ENCODE measurements around the gene SLC40A1.

The SLC40A1 gene

DNA sequence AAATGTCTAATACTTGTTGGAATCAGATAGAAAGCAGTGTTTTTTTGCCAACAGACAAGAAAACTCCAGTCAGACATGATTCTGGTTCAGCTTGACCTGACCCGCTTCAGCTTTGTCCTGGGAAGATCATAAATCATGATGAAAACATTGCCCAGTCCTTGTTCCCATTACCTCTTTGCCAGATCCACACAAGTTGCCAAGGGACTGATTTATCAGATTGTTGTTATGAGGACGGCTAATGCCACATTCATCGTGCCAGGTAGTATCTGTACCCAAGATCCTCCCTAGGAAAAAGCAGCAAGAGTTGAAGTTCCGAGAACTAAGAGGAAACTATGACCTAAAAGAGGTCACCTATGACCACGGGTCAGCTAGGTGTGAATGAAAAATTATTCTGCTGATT, 39.0 kb downstream of the SLC40A1 start:
- DNase-seq (ENCODE audit: low spot score), result no peak

DNA sequence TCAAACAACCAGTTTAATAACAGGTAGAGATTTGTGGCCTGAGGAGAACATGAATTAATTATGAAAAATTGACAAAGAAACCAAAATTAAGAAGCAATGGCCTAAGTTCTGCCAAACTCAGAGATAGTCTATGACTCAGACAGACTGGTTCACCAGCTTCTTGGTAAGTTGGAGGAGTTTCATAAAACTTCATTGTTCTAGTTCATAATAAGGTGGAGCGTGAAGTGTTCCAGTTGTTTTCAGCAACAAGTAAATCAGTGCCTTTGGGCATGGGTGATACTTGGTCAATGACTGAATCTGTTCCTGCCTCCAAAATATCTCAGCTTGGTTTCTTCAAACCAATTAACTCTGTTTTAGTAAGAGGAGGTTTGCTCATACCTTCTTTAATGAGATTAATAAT, 40.0 kb downstream of the SLC40A1 start:
- DNase-seq (ENCODE audit: low spot score), result no peak

DNA sequence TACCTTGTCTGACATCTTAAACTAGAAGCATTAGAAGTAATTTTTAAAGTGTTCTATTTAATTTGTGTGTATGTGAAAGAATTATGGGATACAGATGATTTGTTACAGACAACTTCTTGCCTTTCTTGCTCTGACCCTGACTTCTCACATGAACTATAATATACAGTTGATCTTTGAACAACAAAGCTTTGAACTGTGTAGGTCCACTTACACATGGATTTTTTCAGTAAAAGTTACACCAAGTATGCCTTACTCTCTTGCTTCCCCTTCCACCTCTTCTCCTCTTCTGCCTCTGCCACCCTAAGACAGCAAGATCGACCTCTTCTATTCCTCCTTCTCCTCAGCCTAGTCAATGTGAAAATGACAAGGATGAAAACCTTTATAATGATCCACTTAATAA, 42.2 kb downstream of the SLC40A1 start:
- DNase-seq (ENCODE audit: low spot score), result no peak

DNA sequence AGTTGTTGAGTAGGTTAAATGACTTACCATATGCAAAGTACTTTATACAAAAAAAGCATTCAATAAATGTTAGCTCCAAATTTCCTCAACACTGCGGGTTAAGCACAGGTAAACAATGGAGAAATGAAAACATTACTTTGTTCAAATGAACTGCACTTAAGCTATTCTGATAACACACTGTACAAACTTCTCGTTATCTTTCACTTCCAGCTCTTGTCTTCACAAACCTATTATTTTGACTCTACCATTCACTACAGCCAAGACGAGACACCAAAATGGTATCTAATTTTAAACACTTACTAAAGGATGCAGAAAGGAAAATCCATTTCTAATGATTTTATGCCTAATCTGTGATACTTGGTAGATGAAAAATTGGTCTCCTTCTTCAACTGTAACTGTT, 43.8 kb downstream of the SLC40A1 start:
- no peak for DNase-seq (ENCODE audit: low spot score)

DNA sequence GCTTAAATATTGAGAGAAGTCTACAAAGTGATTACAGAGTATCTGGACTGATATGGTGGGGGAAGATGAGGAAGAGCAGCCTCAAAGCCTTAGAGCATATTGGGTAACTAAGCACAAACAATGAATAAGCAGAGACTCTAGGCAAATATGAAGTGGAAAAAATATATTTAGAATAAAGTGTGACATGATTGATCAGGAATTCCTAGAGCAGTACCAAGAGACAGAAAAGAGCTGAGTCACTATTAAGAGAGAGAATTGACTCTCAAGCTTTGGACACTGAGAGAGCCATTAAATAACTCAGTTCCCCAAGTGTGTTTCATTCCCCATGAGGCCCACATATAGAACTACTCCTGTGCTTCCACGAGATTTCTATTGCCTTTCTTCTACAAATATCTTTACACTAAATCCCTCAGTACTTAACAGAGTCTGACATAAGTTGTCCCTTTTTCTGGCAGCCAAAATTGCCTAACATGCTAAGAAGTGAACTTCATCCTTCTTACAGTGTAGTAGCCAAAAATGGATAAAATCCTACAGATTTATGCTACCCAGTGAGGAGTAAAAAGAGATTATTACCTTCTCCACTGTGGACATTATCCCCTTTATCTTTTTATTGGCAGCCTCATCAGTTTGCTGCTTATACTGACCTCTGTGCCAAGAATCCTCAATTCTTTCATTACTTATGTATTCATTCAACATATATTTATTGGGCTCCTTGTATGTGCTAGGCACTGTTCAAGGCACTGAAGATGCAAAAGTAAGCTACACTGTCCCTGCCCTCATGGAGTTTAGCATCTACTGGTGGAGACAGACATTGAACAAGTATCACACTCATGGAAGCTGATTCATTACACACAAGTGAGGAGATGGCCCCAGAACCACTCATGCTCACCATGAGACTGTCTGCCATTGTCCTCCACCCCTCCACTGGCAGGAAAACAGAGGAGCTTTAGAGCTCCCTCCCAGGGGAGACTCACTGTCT, 45.4 kb downstream of the SLC40A1 start:
- no peak for DNase-seq (ENCODE audit: low spot score)

DNA sequence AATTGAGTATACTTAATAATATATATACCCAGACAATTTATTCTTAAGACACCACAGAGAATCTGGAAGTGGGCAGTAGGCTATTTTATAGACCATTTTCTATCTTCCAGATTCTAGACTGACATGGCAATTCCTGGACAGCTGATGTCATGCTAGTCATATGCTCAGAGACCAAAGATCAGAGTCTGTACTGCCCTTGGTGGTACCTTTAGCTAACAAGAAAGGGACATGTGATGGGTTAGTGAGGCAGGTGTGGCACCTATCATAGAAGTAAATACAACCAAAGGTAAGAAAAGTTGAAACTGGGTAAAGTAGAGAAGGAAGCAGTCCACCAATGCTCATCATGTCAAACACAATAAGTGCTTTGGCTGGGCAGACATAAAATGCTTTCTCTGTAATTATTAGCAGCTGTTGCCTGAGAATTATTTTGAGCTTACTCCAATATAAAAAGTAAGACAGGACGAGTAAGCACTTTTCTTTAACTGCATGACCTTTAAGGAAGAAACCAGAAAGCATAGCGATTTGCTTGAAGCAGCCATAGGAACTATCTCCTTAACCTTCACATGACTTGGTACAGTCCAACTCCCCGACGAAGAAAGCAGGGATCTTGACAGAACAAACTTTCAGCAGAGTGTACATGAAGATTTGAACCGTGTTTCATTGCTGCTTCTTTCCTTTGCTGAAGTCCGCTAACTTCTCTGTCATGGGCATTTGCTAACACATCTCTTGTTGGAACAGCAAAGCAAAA, 47.1 kb downstream of the SLC40A1 start:
- DNase-seq (ENCODE audit: low spot score), result no peak

DNA sequence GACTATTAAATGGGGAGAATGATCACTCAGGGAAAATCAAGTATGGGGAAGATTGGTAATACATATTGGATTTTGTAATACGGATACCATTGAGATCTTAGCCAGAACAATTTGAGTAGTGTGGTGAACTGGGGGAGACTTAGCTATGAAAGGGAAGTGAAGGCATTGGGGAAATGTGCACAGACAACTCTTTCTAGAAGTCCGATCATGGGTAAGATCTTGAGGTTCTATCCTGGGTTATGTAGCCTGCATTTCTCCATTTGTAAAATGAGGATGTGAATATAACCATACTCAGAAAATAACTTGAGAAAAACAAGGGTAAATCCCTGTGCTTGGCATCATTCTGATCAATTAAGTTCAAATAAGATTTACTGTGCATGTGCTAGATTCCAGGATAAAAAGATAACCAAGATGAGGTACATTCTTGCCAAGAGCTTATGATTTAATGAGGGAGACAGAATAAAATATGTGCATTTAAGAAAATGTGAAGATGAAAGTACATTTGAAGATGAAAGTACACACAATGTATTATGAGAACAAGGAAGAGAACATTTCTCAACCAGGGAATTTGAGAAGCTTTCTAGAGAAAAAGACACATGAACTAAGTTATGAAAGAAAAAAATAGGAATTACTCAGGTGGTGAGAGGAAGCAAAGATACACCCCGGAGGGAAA, 49.5 kb downstream of the SLC40A1 start:
- DNase-seq (ENCODE audit: low spot score), result no peak

DNA sequence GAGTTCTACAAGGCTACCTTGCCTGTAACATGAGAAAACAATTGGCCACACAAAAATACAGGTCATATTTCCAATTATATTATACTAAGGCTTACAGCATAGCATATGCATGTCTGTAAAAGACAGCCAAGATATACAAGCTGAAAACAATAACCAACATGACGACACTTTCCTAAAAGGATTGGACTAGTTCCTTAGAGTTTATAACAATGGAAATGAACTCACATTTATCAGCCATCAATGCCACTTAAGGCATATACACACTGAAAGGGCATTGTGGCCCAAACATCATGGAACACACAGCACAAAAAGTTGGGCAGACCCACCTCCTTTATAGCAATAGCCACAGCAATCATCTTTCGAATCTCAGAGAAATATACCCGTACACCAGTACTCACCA, 52.0 kb downstream of the SLC40A1 start:
- no peak for DNase-seq (ENCODE audit: low spot score)

DNA sequence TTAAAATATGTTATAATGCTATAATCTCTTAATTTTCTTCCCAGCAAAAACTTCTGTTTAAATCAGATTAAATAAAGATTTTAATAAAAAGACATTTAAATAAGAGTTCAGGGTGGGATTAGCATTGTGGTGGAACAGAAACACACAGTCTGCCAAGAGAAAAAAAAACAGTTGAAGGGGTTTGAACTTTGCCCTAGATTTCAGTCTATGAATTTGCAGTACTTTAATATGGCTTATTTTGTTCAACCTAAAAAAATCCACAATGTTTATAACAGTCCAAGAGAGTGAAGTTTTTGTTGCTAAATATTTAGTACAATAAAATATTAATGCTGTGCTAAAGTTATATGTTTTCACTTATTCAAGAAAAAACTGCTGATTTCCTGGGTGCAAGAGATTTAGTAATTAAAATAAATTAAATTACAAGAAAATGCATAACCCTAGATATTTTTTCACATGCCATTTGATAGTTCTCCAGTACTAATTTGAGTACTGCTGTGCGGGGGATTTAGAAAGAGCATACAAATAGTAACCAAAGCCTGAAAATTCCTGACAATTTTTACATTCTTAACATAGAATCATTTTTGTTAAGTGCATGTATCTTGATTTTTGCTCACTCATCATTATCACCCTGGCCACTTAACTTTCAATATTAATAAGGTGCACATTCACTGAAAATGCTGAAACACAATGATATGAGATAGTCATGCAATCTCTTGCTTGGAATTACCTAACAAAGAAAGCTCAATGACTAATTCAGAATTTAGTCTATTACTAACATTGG, 52.6 kb downstream of the SLC40A1 start:
- no peak for DNase-seq (ENCODE audit: low spot score)

DNA sequence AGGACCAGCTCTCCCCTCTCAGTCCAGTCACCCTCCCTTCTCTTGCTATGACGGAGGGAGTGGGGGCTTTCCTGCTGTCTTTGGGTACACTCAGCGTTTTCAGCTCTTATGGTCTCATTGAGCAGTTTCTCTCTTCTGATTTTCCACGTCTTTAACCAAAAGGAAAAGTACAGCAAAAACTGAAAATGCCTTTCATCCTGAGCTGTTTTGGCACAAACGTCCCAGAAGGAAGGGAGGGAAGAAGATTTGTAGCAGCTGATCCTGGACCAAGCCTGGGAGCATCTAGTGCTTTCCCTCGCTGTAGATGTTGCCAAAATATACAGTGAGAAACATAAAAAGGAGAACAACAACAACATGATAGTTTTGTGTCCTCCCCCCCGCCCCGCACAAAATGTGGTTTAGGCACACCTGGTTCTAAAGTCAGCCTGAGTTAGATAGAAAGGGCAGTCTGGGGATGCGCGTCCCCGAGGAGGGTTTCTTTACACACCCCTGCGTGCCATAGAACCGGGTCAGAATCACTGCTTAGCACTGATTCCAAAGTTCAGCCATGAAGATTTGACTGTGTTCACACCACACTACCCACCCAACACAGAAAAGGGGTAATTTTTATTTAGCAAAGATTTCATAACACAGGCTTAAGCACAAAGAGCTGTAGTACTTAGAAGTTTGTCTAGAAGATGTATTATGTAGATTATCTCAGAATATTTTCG, 53.4 kb downstream of the SLC40A1 start:
- no peak for DNase-seq (ENCODE audit: low spot score)

DNA sequence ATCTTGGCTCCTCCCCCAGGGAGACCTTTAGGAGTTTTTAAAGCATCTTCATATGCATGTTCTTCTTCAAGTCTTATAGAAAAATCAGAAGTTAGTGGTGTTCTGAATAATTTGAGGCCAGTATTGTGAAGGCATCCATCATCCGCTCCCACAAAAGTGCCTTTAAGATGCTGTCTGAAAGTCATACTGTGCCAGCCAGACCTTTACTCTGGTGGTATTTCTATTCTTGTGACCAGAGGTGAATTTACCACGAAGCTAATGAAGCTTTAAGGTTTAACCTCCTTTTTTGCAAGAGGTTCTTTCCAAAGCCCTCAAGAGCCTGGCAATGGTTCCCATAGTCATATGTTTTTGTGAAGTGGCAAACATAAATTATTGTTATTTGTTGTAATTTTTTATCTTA, 54.3 kb downstream of the SLC40A1 start:
- no peak for DNase-seq (ENCODE audit: low spot score)

DNA sequence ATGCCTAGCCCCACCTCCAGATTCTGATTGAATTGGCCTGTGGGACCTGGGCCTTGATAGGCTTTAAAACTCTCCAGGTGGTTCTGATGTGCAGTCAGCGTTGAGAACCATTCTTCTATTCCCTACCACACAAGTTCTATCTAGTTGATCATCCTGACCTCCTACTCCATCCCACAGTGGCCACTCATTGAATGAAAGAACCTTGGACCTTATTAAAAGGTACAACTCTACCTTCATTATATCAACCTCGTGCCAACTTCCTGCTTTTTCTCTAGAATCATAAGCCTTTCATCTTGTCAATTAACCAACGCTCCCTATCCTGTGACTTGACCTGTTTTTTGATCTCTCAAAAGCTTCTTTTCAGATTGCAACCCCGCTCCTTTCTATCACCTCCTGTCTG, 55.8 kb downstream of the SLC40A1 start:
- no peak for DNase-seq (ENCODE audit: low spot score)

DNA sequence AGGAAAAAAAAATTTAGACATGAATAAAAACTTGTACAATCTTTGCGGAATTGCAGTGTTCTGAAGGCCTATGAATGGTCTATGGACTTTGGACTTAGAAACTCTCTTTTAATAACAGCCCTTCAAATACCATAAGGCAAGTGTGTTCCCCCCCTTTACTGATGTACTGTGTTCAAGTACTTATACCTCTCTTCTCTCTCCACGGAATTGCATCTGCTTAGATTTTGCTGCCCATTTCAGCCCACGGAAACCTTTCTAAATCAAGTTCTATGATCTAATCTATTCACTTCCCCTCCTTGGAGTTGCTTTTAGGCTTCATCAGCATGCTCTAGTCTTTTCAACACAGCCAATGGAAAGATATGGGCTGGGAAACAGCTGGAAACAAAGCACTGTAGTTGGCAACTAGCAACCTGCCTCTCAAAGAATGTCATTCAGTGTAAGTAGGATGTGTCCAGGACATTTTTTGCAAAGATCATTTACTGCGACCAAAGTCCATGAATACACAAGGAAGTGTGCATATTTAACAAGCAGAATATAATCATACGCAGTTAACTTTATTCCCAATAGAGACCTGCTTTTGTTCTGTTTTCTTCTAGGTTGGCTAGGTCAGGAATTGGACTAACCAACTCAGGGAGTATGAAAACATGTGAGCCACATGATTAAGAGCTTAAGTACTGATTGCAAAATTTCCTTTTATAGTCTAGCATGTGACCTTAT, 58.0 kb downstream of the SLC40A1 start:
- DNase-seq (ENCODE audit: low spot score), result no peak

DNA sequence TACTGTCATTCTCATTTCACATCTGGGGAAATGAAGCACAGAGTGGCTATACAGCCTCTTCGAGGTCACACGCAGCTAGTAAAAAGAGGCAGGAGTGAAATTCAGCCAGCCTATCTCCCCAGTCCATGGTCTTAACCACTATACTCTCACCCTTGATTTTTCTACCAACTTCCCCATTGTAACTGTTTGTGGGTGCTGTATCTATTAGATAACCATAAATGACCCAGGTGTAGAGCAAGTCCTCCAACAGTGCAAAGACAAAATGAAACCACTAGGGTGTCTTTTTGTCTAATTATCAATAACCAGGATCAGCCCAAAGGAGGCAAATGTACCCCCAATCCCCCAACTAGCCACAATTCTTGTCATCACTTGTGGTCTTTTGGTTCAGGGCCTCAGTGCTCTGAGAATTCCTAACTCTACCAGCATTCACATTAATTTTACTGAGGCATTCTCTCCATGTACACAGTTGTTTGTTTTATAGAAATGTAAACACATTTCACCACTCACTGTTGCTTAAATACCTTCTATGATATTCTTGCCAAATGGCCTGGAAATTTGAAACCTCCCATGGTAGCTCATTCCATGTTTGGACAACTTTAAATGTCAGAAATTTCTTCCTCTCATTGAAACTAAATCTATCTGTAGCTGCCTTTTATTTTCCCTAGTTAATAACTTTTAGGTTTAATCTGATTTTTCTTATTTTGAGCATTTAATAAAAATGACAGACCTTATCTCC, 58.7 kb downstream of the SLC40A1 start:
- no peak for DNase-seq (ENCODE audit: low spot score)

DNA sequence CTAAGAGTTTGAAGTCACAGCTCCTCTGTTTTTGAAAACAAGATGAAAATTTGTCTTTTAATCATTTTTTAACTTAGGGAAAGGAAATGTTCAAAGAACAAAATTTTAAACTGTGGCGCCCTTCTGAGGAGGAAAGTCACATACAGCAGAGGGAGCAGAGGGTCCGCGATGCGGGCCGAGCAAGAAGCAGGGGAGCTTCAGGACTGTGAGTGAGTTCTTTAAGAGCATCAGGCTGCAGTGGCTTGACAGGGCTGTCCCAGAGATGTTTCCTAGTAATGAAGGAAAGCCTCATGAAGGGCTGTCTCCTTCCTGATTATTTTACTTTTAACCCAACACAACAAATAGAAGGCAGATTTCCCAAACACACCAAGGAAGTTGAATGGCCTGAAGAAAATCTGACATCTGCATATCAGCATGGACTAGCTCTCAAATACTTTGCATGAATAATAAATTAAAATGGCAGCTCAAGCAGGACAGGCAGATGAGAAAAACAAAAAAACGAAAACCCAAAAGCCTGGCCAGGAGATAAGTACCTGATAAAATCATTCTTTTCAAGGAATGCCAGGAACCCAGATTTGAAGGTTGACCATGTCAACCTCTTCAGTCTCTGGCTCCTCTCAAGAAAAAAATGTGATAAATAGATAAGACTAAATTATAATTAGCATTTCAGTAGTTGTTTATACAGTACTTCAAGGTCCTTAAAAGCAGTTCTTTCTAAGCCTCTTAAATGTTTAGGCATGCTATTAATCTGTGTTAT, 60.8 kb downstream of the SLC40A1 start:
- DNase-seq (ENCODE audit: low spot score), result peak; percentile 9

DNA sequence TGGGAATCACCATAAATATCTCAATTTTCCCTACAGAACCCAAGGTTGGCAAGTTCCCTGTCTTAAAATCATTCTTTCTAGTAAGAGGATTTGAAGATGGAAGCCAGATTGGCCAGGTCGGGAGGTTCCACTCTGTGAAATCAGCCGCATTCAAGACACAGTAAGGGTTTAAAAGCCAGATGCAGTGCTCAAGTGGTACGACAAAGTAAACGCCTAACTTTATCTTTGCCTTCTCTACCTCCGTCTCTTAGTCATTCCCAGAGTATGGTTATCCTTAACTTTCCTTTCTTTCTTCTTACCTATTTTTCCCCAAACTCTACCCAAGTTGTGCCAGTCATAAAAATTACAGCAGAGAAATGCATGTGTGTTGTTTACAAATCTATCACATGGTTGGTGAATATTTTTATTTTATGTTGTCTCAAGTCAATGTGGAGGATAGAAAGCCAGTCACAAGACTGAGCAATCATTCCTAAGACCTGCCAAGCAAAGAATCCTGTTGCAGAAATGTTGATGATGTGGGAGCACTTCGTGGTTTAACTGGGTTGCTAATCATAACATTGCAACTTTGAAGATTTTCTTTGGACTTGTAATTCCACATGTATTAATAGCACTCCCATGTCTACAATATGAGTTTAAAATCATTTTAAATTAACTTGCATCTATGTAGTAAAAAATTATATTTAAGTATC, 62.6 kb downstream of the SLC40A1 start:
- DNase-seq (ENCODE audit: low spot score), result no peak

DNA sequence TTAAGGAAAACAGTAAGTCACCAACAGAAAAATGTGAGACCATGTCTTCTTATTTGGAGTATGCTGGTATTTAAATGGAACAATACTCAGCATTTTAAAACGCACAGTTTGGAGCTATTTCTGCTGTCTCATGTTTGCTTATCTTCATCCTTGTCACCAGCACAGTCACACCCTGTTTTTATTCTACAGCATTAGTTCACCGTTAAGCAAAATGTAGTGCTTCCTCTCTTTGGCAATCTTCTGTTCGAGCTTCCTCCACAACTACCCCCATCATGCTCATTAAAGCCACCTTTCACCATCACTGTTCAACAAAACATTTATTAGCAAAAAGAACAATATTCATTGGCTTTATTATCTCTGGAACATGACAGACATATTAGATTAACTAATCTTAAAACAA, 64.0 kb downstream of the SLC40A1 start:
- DNase-seq (ENCODE audit: low spot score), result no peak

DNA sequence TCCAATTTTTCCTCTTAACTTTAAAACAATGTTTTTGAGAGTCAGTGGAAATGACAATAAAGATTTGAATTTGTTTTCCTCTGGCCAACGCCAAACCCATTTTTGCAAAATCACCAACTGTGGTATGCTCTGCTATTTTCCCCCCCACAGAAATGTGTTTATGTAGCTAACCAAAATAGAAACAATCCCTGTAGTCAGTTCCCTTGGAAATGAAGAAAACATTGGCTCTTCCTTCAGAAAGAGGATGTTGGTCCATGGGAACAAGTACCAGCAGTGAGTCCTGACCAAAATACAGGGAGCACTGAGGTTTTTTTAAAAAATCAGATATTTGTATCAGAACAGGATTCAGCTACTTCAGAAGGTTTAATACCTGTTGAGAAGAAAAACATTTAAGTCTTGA, 65.3 kb downstream of the SLC40A1 start:
- no peak for DNase-seq (ENCODE audit: low spot score)

All from SK-N-DZ (cell line).